SK-N-MC (cell line): ENCODE data around the gene RXFP4.
A peak's percentile ranks its signal among the peaks of the same experiment; 100 is the strongest.
"Not testable (repeated sequence)": the region's sequence is repeated elsewhere in the genome, so short reads cannot be mapped to it uniquely, and the experiment has no call there.

Experiments used
- DNase-seq: peaks from one replicate; pipeline ENCODE4 v3.0.0-alpha.2; 2011; ENCODE audit warnings: low read depth, low spot score
- H3K27ac ChIP-seq: fragments of 200-600 bp; sonication (generic); 2 replicates; pipeline ENCODE4 v1.5.1; 2016; ENCODE audit warnings: mixed run types
- H3K36me3 ChIP-seq: fragments of 200-600 bp; sonication (generic); 2 replicates; pipeline ENCODE4 v1.6.1; 2017; ENCODE audit warnings: antibody characterized with exemption, low read length, mixed read lengths; ENCODE audit not compliant: insufficient read depth
- H3K4me3 ChIP-seq: fragments of 200-600 bp; sonication (generic); 2 replicates; pipeline ENCODE4 v1.5.1; 2016
- H3K9ac ChIP-seq: fragments of 200-600 bp; sonication (generic); 2 replicates; pipeline ENCODE4 v1.8.0; 2017; ENCODE audit warnings: mixed run types, mixed read lengths; ENCODE audit not compliant: insufficient read length
- H3K9me3 ChIP-seq: fragments of 200-600 bp; sonication (generic); 2 replicates; pipeline ENCODE4 v1.6.1; 2017; ENCODE audit warnings: low read depth, mild to moderate bottlenecking, antibody characterized with exemption, low read length, moderate library complexity, mixed read lengths
- EZH2 ChIP-seq: fragments of 200-600 bp; sonication (generic); IDR thresholded peaks from one replicate; pipeline ENCODE4 v1.6.1; 2017; ENCODE audit warnings: antibody characterized with exemption
- FOXP2 ChIP-seq: optimal IDR thresholded peaks from 2 replicates; pipeline ENCODE3; 2011; ENCODE audit warnings: mild to moderate bottlenecking, moderate library complexity; ENCODE audit not compliant: insufficient read depth; ENCODE audit errors: extremely low read length, control extremely low read depth
- POLR2AphosphoS5 ChIP-seq: IDR thresholded peaks from 2 replicates; pipeline ENCODE4 v1.6.1; 2012; ENCODE audit warnings: mild to moderate bottlenecking, low read depth, low read length, borderline replicate concordance

The RXFP4 gene

DNA sequence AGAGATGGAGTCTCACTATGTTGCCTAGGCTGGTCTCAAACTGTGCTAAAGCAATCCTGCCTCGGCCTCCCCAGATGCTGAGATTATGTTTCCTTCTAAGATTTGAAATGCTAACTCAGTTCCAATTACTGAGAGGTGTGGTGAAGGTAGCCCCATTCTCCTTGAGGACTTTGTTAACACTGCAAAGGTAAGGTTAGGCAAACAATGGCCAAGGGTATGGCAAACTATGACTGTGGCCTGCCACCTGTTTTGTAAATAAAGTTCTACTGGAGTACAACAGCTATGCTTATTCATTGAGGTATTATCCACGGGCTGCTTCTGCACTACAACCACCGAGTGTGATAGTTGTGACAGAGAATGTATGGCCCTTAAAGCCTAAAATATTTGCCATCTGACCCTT is 20.7 kb upstream of the RXFP4 start:
- no peak for DNase-seq

DNA sequence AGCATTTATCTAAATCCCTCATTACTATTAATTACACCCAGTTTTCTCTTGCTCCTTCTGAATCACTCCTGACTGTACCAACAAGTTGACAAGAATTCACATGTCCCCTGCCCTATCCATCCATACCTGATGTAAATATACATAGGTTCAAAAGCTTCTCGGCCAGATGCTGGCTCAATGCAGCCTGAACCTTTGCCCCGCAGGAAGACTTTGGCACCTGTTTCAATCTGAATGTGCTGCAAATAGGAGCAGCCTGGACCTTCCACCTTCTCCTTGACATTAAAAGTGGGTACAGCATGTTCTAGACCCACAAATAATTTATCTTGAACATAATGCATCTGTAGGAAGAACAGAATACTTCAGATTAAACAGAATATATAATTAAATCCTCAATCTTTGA is 15.9 kb upstream of the RXFP4 start:
- H3K9me3 ChIP-seq, result no peaks in the 10 kb centered on the region
- TF ChIP-seq EZH2 (no peak), FOXP2 (no peak), POLR2AphosphoS5 (no peak)
- H3K9ac ChIP-seq, result no peak overlapping the region
- no peak overlapping the region for H3K4me3 ChIP-seq
- H3K27ac ChIP-seq, result no peak overlapping the region
- no peak for DNase-seq
- peaks cover 98% of the 10 kb centered on the region for H3K36me3 ChIP-seq

More for the DNA sequence above, 20.7 kb upstream of the RXFP4 start:
- TF ChIP-seq FOXP2, result no peak
- no peak for TF ChIP-seq EZH2
- TF ChIP-seq POLR2AphosphoS5, result no peak
- H3K4me3 ChIP-seq, result no peak overlapping the region
- peaks cover 96% of the 10 kb centered on the region for H3K36me3 ChIP-seq
- H3K27ac ChIP-seq, result no peak overlapping the region
- H3K9me3 ChIP-seq, result no peaks in the 10 kb centered on the region
- H3K9ac ChIP-seq, result no peak overlapping the region

DNA sequence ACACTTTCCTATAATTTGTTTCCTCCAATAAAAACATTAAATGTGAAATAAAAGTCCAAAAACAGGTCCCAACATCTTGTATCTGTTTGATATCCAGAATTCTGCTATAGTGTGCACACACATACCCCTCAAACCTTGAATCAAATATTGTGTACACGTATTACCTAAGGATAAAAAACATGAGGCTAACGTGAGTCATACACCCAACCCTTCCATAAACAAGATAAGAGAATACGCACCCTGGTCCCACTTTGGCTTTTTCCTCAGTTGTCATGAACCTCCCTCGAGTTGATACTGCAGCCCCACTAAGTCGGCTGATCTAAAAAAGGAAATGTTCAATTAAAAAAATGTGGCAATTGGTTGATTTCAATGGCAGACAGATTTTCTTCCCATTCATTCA is 12.4 kb upstream of the RXFP4 start:
- peaks cover 95% of the 10 kb centered on the region for H3K36me3 ChIP-seq
- no peaks in the 10 kb centered on the region for H3K9me3 ChIP-seq
- H3K4me3 ChIP-seq, result no peak overlapping the region
- TF ChIP-seq EZH2 (no peak), FOXP2 (no peak), POLR2AphosphoS5 (no peak)
- no peak for DNase-seq
- no peak overlapping the region for H3K9ac ChIP-seq
- no peak overlapping the region for H3K27ac ChIP-seq

DNA sequence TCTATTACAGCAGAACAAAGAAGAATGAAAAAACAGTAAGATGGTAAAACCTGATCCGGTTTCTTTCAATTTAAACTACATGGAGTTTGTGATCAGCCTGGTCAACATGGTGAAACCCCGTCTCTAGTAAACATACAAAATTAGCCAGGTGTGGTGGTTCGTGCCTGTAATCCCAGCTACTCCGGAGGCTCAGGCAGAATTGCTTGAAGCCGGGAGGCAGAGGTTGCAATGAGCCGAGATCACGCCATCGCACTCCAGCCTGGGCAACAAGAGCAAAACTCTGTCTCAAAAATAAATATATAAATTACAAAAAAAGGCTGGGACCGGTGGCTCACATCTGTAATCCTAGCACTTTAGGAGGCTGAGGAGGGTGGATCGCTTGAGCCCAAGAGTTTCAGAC is 10.7 kb upstream of the RXFP4 start:
- not testable (repeated sequence) for H3K9ac ChIP-seq, H3K27ac ChIP-seq, DNase-seq, H3K9me3 ChIP-seq
- Histone ChIP-seq H3K4me3 (peak overlapping the region; percentile 21; the same call in 1 of the 2 replicates), H3K36me3 (peaks cover 79% of the 10 kb centered on the region)

DNA sequence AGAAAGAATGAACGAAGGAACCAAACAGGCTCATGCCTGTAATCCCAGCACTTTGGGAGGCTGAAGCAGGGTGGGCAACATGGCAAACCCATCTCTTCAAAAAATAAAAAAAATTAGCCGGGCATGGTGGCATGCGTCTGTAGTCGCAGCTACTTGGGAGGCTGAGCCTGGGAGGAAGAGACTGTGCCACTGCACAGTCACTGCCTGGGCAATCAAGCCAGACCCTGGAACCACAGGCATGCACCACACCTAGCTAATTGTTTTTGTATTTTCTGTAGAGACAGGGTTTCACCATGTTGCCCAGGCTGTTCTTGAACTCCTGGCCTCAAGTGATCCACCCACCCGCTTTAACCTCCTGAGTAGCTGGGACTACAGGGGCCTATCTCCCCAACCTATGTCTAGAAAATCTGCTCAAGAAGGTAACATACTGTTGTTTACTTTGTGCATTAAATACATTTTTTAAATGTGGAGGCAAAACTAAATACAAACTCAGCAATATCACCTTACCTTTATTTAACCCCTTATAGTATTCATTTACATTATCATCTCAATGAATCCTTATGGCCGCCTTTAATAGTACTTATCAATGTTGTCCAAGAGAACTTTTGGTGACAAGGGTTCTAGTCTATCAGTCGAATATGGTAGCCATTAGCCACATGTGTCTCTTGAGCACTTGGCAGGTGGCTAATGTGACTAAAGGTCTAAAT is 10.0 kb upstream of the RXFP4 start:
- H3K27ac ChIP-seq, result no peak overlapping the region
- TF ChIP-seq EZH2, result no peak
- no peak for TF ChIP-seq POLR2AphosphoS5
- TF ChIP-seq FOXP2, result no peak
- peaks cover 72% of the 10 kb centered on the region for H3K36me3 ChIP-seq
- H3K9me3 ChIP-seq, result no peaks in the 10 kb centered on the region
- DNase-seq, result no peak
- H3K4me3 ChIP-seq, result peak overlapping the region; percentile 82
- peak overlapping the region; percentile 93 for H3K9ac ChIP-seq

DNA sequence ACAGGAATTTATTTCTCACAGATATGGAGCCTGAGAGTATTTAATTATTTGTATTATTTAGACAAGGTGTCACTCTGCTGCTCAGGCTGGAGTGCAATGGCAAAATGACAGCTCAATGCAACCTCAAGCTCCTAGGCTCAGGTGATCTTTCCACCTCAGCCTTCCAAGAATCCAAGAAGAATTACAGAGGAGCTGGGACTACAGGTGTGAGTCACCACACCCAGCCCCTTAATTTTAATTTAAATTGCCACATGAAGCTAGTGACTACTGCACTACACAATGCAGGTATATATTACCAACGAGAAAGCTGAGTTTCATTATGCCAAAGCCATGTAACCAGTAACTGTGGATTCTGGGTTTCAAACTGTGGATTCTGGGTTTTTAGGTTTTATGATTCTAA is 9.4 kb upstream of the RXFP4 start:
- peak overlapping the region; percentile 82 for H3K4me3 ChIP-seq
- no peak overlapping the region for H3K27ac ChIP-seq
- peaks cover 66% of the 10 kb centered on the region for H3K36me3 ChIP-seq
- no peak for DNase-seq
- H3K9me3 ChIP-seq, result no peaks in the 10 kb centered on the region
- TF ChIP-seq FOXP2 (no peak), EZH2 (no peak), POLR2AphosphoS5 (no peak)
- H3K9ac ChIP-seq, result peak overlapping the region; percentile 93

DNA sequence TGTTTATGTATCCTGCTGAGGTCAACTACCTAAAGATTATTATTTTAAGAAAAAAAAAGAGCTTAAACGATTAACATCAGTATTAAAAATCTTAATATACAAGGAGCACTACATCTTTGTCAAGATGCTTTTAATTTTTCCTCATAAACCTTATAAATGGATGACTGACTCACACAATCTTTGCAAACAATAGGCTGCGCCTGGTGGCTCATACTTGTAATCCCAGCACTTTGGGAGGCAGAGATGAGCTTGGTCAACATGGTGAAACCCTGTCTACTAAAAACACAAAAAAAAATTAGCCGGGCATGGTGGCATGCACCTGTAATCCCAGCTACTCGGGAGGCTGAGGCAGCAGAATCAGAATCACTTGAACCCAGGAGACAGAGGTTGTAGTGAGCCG is 9.0 kb upstream of the RXFP4 start:
- no peak for DNase-seq
- peak overlapping the region; percentile 82 for H3K4me3 ChIP-seq
- H3K36me3 ChIP-seq, result peaks cover 62% of the 10 kb centered on the region
- H3K27ac ChIP-seq, result no peak overlapping the region
- no peaks in the 10 kb centered on the region for H3K9me3 ChIP-seq
- peak overlapping the region; percentile 93 for H3K9ac ChIP-seq
- TF ChIP-seq EZH2, result no peak
- TF ChIP-seq POLR2AphosphoS5, result no peak
- no peak for TF ChIP-seq FOXP2

DNA sequence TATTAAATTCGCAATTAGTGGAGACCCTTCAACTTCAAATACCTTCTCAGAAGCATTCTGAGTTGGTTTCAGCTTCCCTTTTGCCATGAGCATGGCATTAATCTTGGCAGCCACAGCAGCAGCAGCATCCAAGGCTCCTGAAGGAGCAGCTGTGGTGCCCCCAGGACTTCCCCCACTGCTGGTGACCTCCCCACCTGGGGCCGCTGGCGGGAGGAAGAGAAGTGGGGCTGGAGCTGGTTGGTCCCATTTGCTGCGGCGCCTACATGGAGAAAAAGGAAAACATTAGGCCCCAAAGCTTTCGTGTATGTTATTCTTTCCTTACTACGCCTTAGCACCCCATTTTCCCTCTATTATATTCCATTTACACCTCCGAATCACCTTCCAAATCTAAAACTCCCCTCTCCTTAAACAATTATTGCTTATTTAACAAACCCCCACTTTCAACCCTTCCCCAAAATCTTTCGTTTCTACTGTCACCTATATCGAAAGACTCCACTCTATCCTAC is 7.8 kb upstream of the RXFP4 start:
- H3K9me3 ChIP-seq, result no peaks in the 10 kb centered on the region
- H3K9ac ChIP-seq, result peak overlapping the region; percentile 93
- TF ChIP-seq POLR2AphosphoS5 (no peak), EZH2 (no peak), FOXP2 (no peak)
- no peak for DNase-seq
- H3K4me3 ChIP-seq, result peak overlapping the region; percentile 82
- peaks cover 50% of the 10 kb centered on the region for H3K36me3 ChIP-seq
- peak overlapping the region; percentile 97 for H3K27ac ChIP-seq

DNA sequence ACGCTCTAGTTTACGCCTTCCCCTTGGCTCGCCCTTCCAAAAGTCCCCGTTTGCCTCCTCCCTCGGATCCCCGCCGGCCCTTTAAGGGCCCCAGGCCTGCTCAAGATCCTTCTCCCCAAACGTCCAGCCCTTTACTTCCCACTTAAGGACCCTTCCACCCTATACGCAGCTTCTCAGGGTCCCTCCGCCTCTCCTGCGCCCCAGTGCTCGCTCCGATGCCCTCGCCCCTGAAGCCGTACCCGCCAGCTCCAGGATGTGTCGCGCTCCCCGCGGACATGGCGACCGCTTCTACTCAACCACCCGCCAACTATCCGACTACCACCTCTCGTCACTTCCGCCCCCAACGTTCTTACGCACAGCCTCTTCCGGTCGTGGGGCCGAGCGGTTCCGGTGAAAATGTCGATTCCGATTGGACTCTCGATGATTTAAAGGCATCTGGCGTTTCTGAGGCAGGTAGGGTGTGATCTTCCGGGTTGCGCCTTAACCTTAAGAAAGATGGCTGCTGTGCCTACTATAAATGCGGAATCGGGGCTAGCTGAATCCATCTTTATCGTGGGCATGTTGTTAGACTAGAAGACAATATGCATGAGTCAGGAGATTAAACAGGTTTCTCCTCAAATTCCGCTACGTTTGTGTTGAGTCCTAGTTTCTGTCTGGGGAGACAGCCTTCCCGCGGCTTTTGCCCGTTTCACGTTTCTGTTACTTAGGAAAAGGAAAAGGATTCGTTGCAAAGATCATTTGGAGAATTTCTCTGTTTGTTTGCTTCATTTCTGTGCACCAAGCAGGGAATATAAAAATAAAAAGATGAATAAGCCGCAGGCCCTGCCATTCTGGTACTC is 7.1 kb upstream of the RXFP4 start, which contains the start of gene KHDC4:
TSS of gene KHDC4 (minus strand) at position 317 of the 839 bp plus-strand sequence. CDS start at position 277, 40 bp downstream.
- H3K36me3 ChIP-seq, result peaks cover 43% of the 10 kb centered on the region
- peak; percentile 24 for TF ChIP-seq FOXP2
- peak; percentile 99 for TF ChIP-seq POLR2AphosphoS5
- no peak for TF ChIP-seq EZH2
- no peaks in the 10 kb centered on the region for H3K9me3 ChIP-seq
- peak; percentile 98 for DNase-seq
- peak within 1 kb of the TSS; percentile 93 for H3K9ac ChIP-seq
- peak within 1 kb of the TSS; percentile 97 for H3K27ac ChIP-seq
- peak within 1 kb of the TSS; percentile 82 for H3K4me3 ChIP-seq
